Sigmoid colon (tissue), 7 donors: ENCODE data around the gene COL9A3. TPM values are rescaled to one million over a fixed set of nuclear protein-coding genes. Genes with fewer than 3 reads are reported as not detected.

Source experiments
- DNase-seq: peaks from one replicate; pipeline ENCODE4 v3.0.0-alpha.2; 2019
- H3K27ac ChIP-seq, 4 donors: fragments of 200-600 bp; sonication (generic); one replicate each; pipeline ENCODE4 v1.5.1; 2016 to 2019; ENCODE audit warnings: mild to moderate bottlenecking in 1 of 4
- H3K27me3 ChIP-seq, 3 donors: fragments of 200-600 bp; sonication (generic); one replicate each; pipeline ENCODE4 v1.5.1; 2019; ENCODE audit warnings: mild to moderate bottlenecking in 1 of 3
- H3K36me3 ChIP-seq, 4 donors: fragments of 200-600 bp; sonication (generic); one replicate each; pipeline ENCODE4 v1.5.1; 2016 to 2019
- H3K4me1 ChIP-seq, 4 donors: fragments of 200-600 bp; sonication (generic); one replicate each; pipeline ENCODE4 v1.5.1; 2017 to 2019
- H3K4me3 ChIP-seq, 4 donors: fragments of 200-600 bp; sonication (generic); one replicate each; pipeline ENCODE4 v1.5.1; 2017 to 2019; ENCODE audit warnings: mild to moderate bottlenecking in 2 of 4, moderate library complexity in 1 of 4
- H3K9me3 ChIP-seq, 4 donors: fragments of 200-600 bp in 3 of 4; sonication (generic) in 3 of 4; one replicate each; pipeline versions ENCODE4 v1.5.1 to v1.6.1; 2013 to 2019
- CTCF ChIP-seq, 4 experiments: fragments of 450-650 bp in 3 of 4; fragments of 200-600 bp in 1 of 4; IDR thresholded peaks; one replicate each; pipeline ENCODE4 v1.5.1; 2016 to 2019; ENCODE audit warnings: antibody characterized with exemption in 4 of 4, mild to moderate bottlenecking in 3 of 4, moderate library complexity in 2 of 4
- EP300 ChIP-seq, 4 donors: sonication (generic); formaldehyde crosslinking; IDR thresholded peaks; one replicate each; pipeline ENCODE4 v1.6.1; 2017; ENCODE audit warnings: antibody characterized with exemption in 4 of 4
- POLR2A ChIP-seq, 2 donors: fragments of 450-650 bp; IDR thresholded peaks; one replicate each; pipeline ENCODE4 v1.6.1; 2016; ENCODE audit warnings: antibody characterized with exemption in 2 of 2, mild to moderate bottlenecking in 2 of 2, moderate library complexity in 2 of 2
- POLR2AphosphoS5 ChIP-seq, 4 donors: sonication (generic); formaldehyde crosslinking; IDR thresholded peaks; one replicate each; pipeline ENCODE4 v1.6.1; 2017; ENCODE audit warnings: antibody characterized with exemption in 4 of 4
- WGBS, 2 donors: extraction: QIAGEN DNeasy Blood & Tissue Kit; methylation state at CpG; one replicate each; pipeline ENCODE4 v1.1.7; 2013; 5-methylcytosine and 5-hydroxymethylcytosine counted together
- intact Hi-C: fragments of 100-400 bp; cut with DNase I; formaldehyde crosslinking; loops from one replicate; pipeline ENCODE4 v1.15.1; 2023
- polyA plus RNA-seq, 3 donors: library from polyadenylated mRNA; stranded (reverse); fragments of 200-250 nt; gene quantifications; one replicate each; pipeline ENCODE4 v1.2.3, GENCODE V29; 2013
- total RNA-seq, 4 donors: library from RNA; depleted of rRNA; stranded (reverse); fragments of >200 nt; gene quantifications; one replicate each; pipeline ENCODE4 v1.1.0, GENCODE V29; 2016
- donor health status: healthy with polysubstance abuse.
- donor health status: Bipolar disorder and iron deficiency.
- donor health status: healthy.

COL9A3 gene
- total and polyA plus RNA-seq, 7 donors = 1.8 to 20.8 (median 5.8) TPM

- WGBS, 2 donors = 93 to 94% methylated on average over 15 of the region's 15 CpGs
Observed at GRCh38 chr20:62882426-62882825, 65.6 kb downstream of the COL9A3 start.

GRCh38 chr20:62884556-62884955 is 67.7 kb downstream of the COL9A3 start:
- DNase-seq = no peak
- Histone ChIP-seq H3K36me3 (peaks cover 23 to 55% (median 30%) of the 10 kb centered on the region in 4 donors), H3K9me3 (no peaks in the 10 kb centered on the region), H3K27me3 (no peaks in the 10 kb centered on the region), H3K4me1 (peaks cover 0 to 17% (median 13%) of the 10 kb centered on the region in 4 donors), H3K27ac (no peak overlapping the region), H3K4me3 (no peak overlapping the region)
- intact Hi-C loops = no loop called here
- 77 to 83% methylated on average over 8 of the region's 8 CpGs for WGBS, 2 donors
- TF ChIP-seq CTCF (IDR thresholded peaks at IDR 0.05) = no peak
- no peak for TF ChIP-seq EP300 (IDR thresholded peaks at IDR 0.05)
- no peak for TF ChIP-seq POLR2AphosphoS5 (IDR thresholded peaks at IDR 0.05)
- no peak for TF ChIP-seq POLR2A (IDR thresholded peaks at IDR 0.05)

More at GRCh38 chr20:62882426-62882825, 65.6 kb downstream of the COL9A3 start:
- Histone ChIP-seq H3K27me3 (no peaks in the 10 kb centered on the region), H3K4me1 (peaks cover 0 to 13% (median 9%) of the 10 kb centered on the region in 4 donors), H3K4me3 (no peak overlapping the region), H3K9me3 (no peaks in the 10 kb centered on the region), H3K27ac (no peak overlapping the region), H3K36me3 (peaks cover 7 to 34% (median 15%) of the 10 kb centered on the region in 4 donors)
- no peak for TF ChIP-seq CTCF (IDR thresholded peaks at IDR 0.05)
- TF ChIP-seq EP300 (IDR thresholded peaks at IDR 0.05) = no peak
- no peak for TF ChIP-seq POLR2AphosphoS5 (IDR thresholded peaks at IDR 0.05)
- TF ChIP-seq POLR2A (IDR thresholded peaks at IDR 0.05) = no peak
- no peak for DNase-seq
- intact Hi-C loops = no loop called here

GRCh38 chr20:62885046-62885895 is 68.4 kb downstream of the COL9A3 start:
- Histone ChIP-seq H3K27me3 (no peaks in the 10 kb centered on the region), H3K4me1 (peaks cover 0 to 17% (median 13%) of the 10 kb centered on the region in 4 donors), H3K36me3 (peaks cover 28 to 57% (median 37%) of the 10 kb centered on the region in 4 donors), H3K27ac (peak overlapping the region in 2 of 4 donors; percentile 74 to 80), H3K4me3 (no peak overlapping the region), H3K9me3 (no peaks in the 10 kb centered on the region)
- TF ChIP-seq POLR2A (IDR thresholded peaks at IDR 0.05) (no peak), POLR2AphosphoS5 (IDR thresholded peaks at IDR 0.05) (no peak), CTCF (IDR thresholded peaks at IDR 0.05) (no peak), EP300 (IDR thresholded peaks at IDR 0.05) (no peak)
- WGBS, 2 donors = 82 to 84% methylated on average over 20 of the region's 20 CpGs
- intact Hi-C loops = no loop called here
- DNase-seq = no peak

GRCh38 chr20:62885896-62886708 is 69.3 kb downstream of the COL9A3 start:
- no peaks in the 10 kb centered on the region for H3K9me3 ChIP-seq
- WGBS, 2 donors = 73 to 86% methylated on average over 23 of the region's 23 CpGs
- intact Hi-C loops = no loop called here
- H3K4me1 ChIP-seq = peaks cover 0 to 17% (median 13%) of the 10 kb centered on the region in 4 donors
- no peak for DNase-seq
- no peaks in the 10 kb centered on the region for H3K27me3 ChIP-seq
- H3K36me3 ChIP-seq = peaks cover 30 to 57% (median 40%) of the 10 kb centered on the region in 4 donors
- TF ChIP-seq POLR2AphosphoS5 (IDR thresholded peaks at IDR 0.05) = no peak
- no peak for TF ChIP-seq CTCF (IDR thresholded peaks at IDR 0.05)
- TF ChIP-seq POLR2A (IDR thresholded peaks at IDR 0.05) = no peak
- no peak for TF ChIP-seq EP300 (IDR thresholded peaks at IDR 0.05)
- peak overlapping the region in 3 of 4 donors; percentile 74 to 80 (median 74) for H3K27ac ChIP-seq
- no peak overlapping the region for H3K4me3 ChIP-seq
